NCI-H2196 (cell line): ENCODE measurements around the gene TRPM2.

Experiments used
- DNase-seq: peaks from one replicate; lab custom pipeline; 2025; ENCODE audit not compliant: unreplicated experiment; lab: John Stamatoyannopoulos, UW

TRPM2 gene

GRCh38 chr21:44442266-44443125 is 89.1 kb downstream of the TRPM2 start:
- DNase-seq: no peak

GRCh38 chr21:44443291-44443890 is 90.0 kb downstream of the TRPM2 start:
- DNase-seq: no peak

DNA sequence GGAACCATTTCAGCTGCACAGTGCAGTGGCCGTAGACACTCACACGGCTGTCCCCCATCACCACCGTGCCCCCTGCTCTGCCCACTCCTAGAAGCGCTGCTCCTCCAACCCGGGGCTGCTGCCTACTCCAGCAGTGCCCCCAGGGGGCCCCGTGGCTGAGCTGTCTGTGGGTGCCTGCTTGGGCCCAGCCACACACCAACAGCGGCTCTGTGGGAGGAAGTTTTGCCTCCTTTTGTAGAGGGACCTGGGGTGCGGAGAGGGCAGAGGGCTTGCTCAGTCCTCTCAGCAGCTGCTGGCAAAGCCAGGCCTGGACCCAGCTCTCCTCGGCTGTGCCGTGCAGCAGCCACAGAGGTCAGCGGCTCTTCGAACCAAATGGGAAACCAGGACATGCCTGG is 90.5 kb downstream of the TRPM2 start:
- no peak for DNase-seq

DNA sequence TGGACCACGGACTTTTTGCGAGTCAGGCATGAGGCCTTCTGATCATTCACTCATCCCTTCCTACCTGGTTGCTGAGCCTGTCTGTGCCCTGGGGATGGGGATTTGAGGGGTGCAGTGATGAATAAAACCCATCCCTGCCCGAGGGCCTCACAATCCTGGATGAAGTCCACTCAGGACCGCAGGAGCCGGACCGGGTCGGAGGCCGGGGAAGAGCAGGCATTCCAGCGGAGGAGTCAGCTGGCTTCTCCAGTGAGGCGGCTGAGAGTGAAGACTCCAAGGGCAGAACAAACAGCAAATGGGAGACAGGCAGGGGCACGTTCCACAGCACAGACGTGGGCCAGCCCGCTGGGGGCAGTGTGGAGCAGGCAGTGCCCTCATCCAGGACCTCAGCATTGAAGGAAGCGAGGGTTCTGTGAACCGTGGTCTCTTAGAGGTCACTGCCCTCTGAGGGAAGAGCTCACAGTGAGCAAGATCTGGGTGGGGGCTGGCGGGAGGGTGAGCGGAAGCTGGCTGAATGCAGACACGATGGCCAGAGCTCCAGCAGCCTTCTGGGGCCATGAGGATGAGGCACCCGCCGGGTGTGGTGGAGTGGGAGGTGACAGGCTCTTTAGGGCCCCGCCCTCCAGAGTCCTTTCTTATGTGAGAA is 91.0 kb downstream of the TRPM2 start:
- DNase-seq: no peak

GRCh38 chr21:44445145-44445812 is 91.9 kb downstream of the TRPM2 start:
- DNase-seq: no peak

DNA sequence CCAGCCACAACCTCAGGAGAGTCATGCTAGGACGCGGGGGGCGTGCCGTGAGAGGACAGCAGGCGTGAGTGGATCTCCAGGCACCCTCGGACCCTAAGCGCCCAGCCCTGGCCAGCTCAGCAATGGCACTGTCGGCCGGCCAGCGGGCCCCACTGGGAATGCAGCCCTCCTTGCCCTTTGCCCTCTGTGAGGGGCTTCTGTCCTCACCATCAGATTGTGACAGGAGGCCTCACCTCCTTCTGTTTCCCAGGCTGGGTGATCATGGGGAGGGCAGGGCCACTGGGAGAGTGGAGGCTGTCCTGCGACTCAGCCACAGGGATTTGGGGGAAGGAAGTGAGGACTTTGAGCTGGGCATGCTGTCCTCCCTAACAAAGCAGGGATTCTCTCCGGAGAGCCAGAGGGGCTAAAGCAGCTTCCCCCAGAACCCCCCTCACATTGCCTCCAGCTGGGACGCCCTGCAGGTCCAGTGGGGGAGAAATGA is 95.3 kb downstream of the TRPM2 start:
- no peak for DNase-seq

DNA sequence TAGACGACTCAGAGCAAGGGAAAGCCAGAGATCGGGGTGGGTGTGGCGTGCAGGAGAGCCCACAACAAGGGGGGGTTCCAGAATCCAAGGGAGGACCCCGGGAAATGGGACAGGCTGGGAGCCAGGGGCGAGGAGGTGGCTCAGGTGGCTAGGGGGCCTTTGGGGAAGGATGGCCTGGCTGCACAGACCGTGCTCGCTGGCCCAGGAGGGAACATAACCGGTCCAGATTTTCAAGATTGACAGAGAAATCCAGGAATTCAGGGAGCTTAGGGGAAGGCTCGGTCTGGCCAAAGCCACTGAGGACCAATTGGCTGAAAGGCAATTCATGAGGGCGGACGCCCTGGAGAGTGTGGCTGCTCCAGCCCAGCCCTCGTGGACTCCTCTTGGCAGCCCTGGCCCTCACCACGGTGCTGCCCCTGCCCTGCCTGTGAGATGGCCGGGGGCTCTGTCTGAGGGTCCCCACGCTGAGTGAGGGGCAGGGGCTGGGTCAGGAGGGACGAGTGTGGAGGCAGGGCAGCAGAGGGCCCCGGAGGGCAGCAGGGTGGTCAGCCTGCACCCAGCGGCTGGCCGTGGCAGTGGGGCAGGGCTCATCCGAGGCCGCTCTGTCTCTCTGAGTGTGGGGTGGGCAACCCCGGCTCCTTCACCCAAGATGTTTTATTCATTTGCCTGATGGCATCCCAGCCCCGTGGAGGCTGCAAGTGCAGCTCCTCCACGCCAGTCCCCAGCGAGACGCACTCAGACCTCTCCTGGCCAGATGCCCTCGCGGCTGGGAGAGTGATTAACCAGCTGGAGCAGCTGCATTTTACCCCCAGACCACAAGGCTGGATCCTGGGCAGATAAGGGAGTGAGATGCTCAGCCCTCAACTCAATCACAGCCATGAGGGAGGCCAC is 96.3 kb downstream of the TRPM2 start:
- no peak for DNase-seq

DNA sequence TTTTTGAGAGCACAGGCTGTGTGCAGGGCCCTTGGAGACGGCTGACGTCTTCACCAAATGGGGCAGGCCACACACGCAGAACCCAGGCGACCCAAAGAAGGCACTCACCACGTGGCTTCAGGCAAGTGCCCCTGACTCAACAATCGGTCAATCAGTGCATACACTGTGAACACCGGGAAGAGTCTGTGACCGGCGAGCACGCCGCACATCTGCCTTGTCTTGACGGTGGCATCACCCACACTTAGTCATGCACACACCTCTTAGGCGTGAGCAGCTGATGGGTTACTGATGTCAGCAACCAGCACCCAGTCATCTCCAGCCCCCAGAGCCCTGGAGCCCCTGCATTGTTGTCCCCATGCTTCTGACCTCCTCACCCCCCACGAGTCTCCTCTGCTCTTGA is 97.0 kb downstream of the TRPM2 start:
- no peak for DNase-seq

GRCh38 chr21:44450999-44451398 is 97.6 kb downstream of the TRPM2 start:
- no peak for DNase-seq

DNA sequence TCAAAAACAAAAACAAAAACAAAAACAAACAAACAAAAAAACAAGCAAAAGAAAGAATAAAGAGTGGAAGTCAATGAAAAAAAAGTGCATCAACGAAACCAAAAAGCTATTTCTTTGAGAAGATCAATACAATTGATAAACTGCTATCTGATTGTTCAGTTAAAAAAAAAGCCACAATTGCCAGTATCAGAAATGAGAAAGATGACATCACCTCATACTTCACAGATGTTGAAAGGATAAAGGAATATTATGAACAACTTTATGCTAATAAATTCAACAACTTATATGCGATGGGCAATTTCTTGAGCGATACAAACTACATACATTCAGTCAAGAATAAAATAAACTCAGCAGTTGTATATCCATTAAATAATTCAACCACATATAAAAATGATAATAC is 99.7 kb downstream of the TRPM2 start:
- no peak for DNase-seq

- DNase-seq: no peak
Measured at GRCh38 chr21:44454058-44454457, 100.6 kb downstream of the TRPM2 start.

- DNase-seq: peak; percentile 79
Measured at GRCh38 chr21:44454747-44455523, 101.5 kb downstream of the TRPM2 start, which contains the start of gene LRRC3. LRRC3 (plus strand) TSS chr21:44455510; CDS start chr21:44456645, 1,135 bp downstream.

- DNase-seq: peak; percentile 31
Measured at GRCh38 chr21:44455524-44456213, 102.2 kb downstream of the TRPM2 start.

GRCh38 chr21:44456214-44456914 is 102.9 kb downstream of the TRPM2 start:
- DNase-seq: no peak

GRCh38 chr21:44456915-44457736 is 103.7 kb downstream of the TRPM2 start:
- no peak for DNase-seq

DNA sequence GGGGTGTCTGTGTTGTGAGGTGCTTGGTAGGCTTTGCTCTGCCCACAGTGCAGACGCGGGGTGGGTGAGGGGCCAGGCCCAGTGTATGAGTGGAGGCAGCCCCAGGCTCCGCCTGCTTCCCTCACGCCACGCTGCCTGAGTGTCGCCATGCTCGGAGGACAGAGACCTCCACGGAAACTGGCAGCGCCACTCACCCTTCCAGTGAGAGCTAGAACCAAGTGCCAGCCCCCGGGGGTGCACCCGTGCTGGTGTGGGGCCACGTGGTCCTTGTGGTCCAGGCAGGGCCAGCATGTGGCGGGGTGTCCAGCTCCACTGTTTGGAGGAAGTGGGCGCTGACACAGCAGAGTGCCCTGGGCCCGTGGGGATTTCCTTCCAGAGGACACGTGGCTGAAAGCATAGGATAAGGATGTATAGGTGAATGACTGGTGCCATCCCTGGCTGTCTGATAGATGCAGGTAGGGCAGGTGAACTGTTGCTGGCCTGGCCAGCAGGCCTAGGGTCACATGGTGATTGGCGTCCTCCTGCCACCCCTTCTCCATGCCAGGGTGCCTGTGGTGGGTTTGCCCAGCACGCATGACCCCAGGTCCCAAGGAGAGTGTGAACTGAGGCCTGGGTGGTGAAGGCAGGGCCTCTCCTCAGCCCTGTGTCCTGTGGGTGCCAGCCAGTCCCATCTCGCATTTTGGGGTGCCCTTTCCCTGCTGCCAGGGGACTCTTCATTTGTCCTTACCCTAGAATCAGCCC is 105.7 kb downstream of the TRPM2 start:
- no peak for DNase-seq
